Right hindlimb (tissue), 1 donor: ENCODE data around the gene RRP1.

ENCODE experiments used
- DNase-seq: peaks from one replicate; pipeline ENCODE4 v3.0.0-alpha.2; 2018

The RRP1 gene

GRCh38 chr21:43778469-43779335 is 10.7 kb upstream of the RRP1 start:
- DNase-seq: no peak

- DNase-seq: no peak
Observed at GRCh38 chr21:43779660-43780059, 9.7 kb upstream of the RRP1 start.

- DNase-seq: no peak
Observed at GRCh38 chr21:43781846-43782245, 7.5 kb upstream of the RRP1 start.

GRCh38 chr21:43782431-43783097 is 6.8 kb upstream of the RRP1 start:
- DNase-seq: no peak

- DNase-seq: no peak
Observed at GRCh38 chr21:43783098-43783700, 6.2 kb upstream of the RRP1 start.

- DNase-seq: no peak
Observed at GRCh38 chr21:43785134-43785533, 4.2 kb upstream of the RRP1 start.

GRCh38 chr21:43786300-43786806 is 3.0 kb upstream of the RRP1 start:
- no peak for DNase-seq

- DNase-seq: no peak
Observed at GRCh38 chr21:43786807-43787440, 2.5 kb upstream of the RRP1 start.

GRCh38 chr21:43790010-43790524 is 690 bp downstream of the RRP1 start:
- no peak for DNase-seq

GRCh38 chr21:43792406-43792805 is 3.0 kb downstream of the RRP1 start:
- DNase-seq: no peak

GRCh38 chr21:43793243-43793642 is 3.9 kb downstream of the RRP1 start:
- DNase-seq: no peak

GRCh38 chr21:43794311-43794710 is 4.9 kb downstream of the RRP1 start:
- no peak for DNase-seq

- no peak for DNase-seq
Observed at GRCh38 chr21:43794857-43795256, 5.5 kb downstream of the RRP1 start.

- no peak for DNase-seq
Observed at GRCh38 chr21:43797415-43797814, 8.0 kb downstream of the RRP1 start.

GRCh38 chr21:43797925-43798715 is 8.7 kb downstream of the RRP1 start:
- no peak for DNase-seq

- DNase-seq: no peak
Observed at GRCh38 chr21:43799301-43799840, 10.0 kb downstream of the RRP1 start.

GRCh38 chr21:43800124-43800523 is 10.7 kb downstream of the RRP1 start:
- DNase-seq: no peak

GRCh38 chr21:43800566-43800965 is 11.2 kb downstream of the RRP1 start:
- no peak for DNase-seq

GRCh38 chr21:43801006-43801783 is 11.8 kb downstream of the RRP1 start:
- no peak for DNase-seq

GRCh38 chr21:43802713-43803313 is 13.4 kb downstream of the RRP1 start:
- no peak for DNase-seq
